SW480 (cell line): ENCODE measurements around the gene TREML2.
A peak's percentile ranks its signal among the peaks of the same experiment; 100 is the strongest.
"Not testable (repeated sequence)": the region's sequence is repeated elsewhere in the genome, so short reads cannot be mapped to it uniquely, and the experiment has no call there.

Source experiments
- DNase-seq: peaks from one replicate; pipeline ENCODE4 v3.0.0-alpha.2; 2016; ENCODE audit warnings: low spot score

The TREML2 gene

DNA sequence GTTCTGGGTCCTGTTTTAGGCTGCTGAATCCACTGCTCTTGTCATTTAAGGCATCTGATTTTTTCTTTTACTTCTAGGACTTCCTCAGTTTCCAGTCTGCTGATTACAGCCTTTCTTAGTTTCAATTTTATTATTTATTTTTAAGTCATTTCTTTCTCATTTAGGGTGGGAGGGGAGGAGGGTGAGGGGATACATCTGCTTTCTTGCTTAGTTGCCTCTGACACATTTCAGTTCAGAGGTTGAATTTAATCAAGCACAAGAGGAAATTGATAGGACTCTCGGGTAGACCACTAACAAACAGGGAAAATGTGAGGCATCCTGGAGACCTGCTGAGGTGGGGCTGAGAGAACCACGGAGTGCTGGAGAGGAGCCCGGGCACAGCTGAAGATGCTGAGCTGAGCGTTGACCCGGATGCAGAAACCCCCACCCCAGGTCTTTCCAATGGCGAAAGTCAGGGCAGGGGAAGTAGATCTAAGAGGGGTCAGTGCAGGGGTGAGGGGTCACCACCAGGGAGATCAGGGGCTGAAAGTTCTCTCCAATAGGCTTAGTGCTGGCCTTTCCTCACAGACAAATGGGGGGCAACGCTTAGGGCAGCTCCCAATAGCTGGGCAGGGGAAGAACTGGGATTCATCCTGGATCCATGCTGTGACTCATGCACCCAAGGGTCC lies 7.6 kb upstream of the TREML2 start:
- DNase-seq = no peak

GRCh38 chr6:41204156-41204555 lies 3.2 kb upstream of the TREML2 start:
- DNase-seq = no peak

DNA sequence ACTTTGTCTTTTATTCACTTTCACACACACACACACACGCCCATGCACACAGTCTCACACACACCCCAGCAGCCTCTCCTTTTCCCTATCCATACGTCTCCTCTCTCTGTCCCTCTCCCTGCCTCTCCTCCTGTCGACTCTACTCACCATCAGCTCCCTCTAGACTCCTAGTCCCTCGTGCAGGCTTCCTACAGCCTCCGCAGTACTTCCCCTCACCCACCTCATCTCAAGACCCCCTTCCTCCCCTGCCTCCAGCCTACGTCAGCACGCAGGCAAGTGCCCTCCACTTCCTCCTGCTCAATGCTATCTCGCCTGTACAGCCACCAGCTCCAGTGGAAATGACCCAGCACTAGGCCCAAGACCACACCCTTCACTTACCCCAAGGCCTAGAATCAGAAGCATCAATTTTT lies 820 bp upstream of the TREML2 start:
- DNase-seq = no peak

DNA sequence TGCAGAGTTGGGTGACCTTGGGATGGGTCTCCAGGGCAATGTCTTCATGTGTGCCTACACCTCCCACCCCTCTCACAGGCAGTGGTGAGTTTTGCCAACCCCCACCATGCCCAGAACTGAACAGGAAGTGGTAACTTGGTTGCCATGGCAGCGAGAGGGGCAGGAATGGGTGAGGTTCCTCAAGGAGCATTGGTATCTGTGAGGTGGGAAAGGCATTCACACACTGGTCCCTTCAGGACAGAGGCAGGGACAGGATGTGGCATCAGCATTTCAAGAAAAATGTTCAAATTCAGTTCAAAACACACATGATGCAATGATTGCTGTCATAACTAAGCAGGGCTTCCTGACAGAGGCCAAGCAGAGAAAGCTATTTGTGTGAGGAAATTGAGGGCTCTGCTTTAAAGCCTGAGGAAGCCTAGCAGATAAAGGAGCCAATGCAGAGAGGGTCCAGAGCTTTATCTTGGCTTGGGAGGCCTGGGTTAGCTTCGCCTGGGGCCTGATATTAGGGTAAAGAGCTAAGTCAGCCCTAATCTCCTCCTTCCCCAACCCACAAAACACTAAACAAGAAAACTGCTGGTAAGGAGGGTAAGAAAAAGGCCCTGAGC lies 551 bp downstream of the TREML2 start:
- DNase-seq = peak; percentile 30

GRCh38 chr6:41199552-41200246 lies 1.2 kb downstream of the TREML2 start:
- no peak for DNase-seq

DNA sequence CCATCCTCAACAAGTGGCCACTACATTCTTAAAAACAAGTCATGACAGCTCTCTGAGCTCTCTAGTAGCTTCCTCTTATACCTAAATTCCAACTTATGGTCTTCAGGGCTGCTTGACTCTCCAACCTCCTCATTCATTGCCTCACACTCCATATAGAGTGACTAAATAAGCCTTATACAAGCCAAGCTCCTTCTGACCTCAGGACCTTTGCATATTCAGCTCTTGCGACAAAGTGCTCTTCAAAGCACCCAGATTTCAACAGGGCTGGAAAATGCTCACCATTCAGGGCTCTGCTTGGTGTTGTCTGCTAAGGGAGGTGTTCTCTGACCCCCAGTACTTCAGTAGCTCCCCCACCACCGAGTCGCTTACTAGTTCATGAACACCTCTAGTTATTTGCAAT lies 3.7 kb downstream of the TREML2 start:
- no peak for DNase-seq

GRCh38 chr6:41194386-41194785 lies 6.6 kb downstream of the TREML2 start:
- no peak for DNase-seq

GRCh38 chr6:41193884-41194283 lies 7.1 kb downstream of the TREML2 start:
- DNase-seq = no peak

DNA sequence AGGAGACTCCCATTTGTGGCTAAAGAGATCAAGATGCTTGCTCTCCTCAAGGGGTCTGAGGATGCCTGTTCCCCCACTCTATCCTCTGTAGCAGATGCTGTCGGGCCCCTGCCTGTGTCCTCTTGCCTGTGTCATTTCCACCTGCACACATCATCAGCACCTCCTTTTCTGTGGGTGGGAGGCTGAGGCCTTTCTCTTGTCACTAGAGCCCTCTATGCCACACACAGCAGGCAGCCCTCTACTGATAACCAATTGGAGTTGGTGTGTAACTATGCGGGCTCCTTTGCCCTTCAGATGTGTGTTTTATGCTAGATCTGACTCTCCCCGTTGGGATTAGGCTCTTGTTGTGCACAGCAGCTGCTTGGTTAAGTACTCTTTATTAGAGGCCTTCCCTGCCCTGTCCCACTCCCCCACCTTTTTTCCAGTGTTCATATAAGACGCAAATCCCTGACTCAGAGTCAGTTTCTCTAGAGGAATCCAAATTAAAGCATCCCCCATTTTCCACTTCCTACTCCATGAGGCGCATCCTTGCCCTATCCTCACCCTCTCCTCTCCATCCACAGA lies 7.7 kb downstream of the TREML2 start:
- DNase-seq = no peak

DNA sequence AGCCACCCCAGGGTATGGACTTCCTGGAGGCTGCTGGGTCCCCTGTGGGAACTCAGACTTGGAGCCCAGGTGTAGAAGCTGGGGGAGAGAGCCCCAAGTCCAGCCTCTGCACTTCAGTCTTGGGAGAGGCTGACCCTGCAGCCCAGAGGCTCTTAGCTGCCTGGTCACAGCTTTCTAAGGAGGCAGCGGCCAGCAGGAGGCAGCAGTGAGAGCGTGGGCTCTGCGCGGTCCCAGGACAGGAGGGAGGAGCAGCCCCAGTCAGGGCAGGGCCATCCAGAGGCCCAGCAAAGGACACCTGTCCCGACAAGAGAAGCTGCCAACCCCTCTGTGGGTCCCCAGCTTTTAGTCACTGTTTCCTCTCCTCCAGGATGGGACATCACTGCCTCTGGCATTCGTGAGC lies 9.4 kb downstream of the TREML2 start:
- DNase-seq = no peak

DNA sequence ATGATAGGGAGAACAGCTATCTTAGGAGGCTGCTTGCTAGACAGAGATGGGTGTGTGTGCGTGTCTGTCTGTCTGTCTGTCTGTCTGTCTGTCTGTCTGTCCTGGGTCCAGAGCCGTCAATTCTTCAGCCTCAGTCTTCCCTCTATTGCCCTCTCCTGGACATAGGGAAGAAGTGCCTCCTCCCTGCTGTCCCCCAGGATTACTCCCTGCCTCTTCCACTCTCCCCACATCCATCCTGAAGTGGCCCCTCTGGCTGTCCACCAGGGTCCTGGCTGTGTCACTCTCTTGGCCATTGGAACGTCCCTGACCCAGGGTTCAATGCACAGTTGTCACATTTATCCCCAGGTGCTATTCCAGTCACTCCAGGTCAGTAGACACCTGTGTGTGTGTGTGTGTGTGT lies 10.2 kb downstream of the TREML2 start:
- DNase-seq = no peak

DNA sequence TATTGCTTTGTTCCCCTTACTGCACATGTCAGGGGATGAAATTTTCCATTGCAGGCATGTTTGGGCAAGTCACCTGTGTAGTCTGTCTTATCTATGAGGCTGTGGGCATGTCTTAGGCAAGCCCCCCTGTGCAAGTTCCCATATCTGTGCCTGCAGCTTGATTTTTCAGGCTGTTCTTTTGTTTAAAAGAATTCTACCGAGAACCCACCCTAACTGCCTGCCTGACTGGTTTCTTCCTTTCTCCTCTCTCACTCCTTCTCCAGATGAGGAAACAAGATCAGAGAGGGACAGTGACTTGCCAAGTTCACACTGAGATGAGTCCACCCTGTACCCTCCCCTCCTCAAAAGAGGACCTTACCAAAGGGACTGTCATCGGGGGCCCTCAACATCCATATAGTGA lies 11.0 kb downstream of the TREML2 start:
- no peak for DNase-seq

- not testable (repeated sequence) for DNase-seq
These were observed 11.9 kb downstream of the TREML2 start for GRCh38 chr6:41189046-41189445.

GRCh38 chr6:41187924-41188886 lies 12.7 kb downstream of the TREML2 start:
- no peak for DNase-seq

DNA sequence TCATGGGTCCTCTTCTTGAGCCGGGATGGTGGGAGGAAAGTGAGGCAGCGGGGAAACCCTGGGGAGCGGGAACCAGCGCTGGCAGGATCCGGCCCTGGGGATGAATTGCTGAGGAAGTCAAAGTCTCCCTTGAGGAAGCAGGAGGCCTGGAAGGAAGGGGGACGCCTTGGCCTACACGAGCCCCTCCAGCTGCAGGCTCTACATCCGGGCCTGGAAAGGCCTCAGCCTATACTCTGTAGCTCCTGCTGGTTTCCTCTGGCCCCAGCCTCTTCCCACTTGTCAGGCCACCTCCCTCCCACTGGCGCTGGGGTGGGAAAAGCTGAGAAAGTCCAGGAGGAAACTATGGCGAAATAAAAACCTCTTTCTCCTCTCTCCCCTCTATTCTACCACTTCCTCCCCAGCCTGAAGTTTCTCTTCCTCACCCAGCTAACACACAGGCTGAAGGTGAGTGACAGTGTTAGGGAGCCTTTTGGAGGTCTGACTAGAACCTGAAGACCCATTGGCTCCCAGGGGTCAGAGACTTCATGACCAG lies 14.9 kb downstream of the TREML2 start:
- DNase-seq = no peak

GRCh38 chr6:41184761-41185160 lies 16.2 kb downstream of the TREML2 start:
- no peak for DNase-seq

DNA sequence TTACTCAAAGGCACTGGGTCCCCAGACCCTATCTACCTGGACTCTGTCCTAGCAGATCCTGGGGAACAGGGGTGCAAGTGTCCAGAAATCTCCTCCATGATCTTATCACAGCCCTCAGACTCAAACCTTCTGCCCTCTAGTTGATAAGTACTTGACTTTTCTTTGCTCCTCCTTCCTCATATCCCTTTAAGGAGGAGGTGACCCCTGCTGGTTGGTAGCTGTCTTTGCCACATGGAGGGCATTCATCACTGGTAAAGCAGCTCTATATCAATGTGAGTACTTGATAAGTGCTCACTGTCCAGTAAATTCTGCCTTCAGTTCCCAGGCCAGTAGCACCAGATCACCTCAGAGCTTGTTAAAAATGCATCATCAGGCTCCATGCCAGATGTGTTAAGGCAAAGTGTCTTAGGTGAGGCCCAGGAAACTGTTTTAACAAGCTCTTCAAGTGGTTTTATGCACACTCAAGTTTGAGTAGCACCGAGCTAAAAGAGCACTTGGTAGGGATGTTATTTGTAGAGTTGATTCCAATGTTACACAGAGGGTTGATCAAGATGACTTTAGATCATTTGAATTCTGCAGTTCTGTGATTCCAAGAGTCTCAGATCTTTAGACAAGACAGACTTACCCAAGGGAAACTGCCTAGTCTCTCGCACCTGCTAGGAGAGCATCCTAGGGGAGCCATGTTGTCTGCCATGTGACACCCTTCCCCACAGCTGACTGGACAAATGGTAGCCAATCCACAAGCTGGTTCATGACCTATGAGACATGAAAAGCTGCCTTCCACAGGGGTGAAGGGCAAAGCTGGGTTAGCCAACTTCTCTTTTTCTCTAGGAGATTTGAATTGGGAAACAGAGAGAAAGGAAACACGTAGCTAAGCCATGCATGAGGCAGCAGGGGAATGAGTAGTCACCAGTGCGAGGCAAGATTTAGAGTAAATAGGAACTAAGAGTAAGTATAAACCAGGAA lies 18.6 kb downstream of the TREML2 start:
- peak; percentile 77 for DNase-seq

GRCh38 chr6:41181566-41181965 lies 19.4 kb downstream of the TREML2 start:
- peak; percentile 36 for DNase-seq

GRCh38 chr6:41179163-41179562 lies 21.8 kb downstream of the TREML2 start:
- no peak for DNase-seq

- DNase-seq = no peak
These were observed 23.3 kb downstream of the TREML2 start for GRCh38 chr6:41177695-41178094.

DNA sequence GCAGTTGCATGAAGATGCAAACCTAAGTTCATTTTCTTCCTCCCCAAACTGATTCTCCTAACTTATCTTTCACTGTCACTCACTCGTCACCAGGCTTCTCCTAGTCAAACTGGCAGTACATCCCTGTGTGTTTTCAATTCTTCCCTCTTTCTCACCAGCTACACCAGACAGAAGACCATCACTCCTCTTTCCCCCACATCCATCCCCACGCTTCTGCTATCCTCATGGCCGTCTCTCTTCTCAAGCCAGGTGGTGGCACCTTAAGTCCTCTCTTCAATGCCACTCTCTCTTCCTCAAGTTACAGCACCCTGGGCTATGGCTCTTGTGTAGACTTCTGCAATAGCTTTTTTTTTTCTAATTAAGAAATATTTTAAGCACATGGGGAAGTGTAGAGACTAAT lies 23.7 kb downstream of the TREML2 start:
- DNase-seq = no peak
